Ovary (tissue), 3 donors: ENCODE results near the gene TAF13.

Source experiments
- CTCF ChIP-seq, 3 donors: fragments of 450-650 bp in 2 of 3; fragments of 200-600 bp in 1 of 3; IDR thresholded peaks; one replicate each; pipeline versions ENCODE4 v1.5.1 to v1.8.0; 2016 to 2022; ENCODE audit warnings: antibody characterized with exemption in 3 of 3, mild to moderate bottlenecking in 1 of 3
- POLR2A ChIP-seq: fragments of 450-650 bp; IDR thresholded peaks from one replicate; pipeline ENCODE4 v1.6.1; 2017; ENCODE audit warnings: antibody characterized with exemption, mild to moderate bottlenecking, moderate library complexity
- donor health status: DM: no; HTN: no; CAD: no.

GRCh38 chr1:109109906-109110305 is 34.1 kb upstream of the TAF13 start:
- TF ChIP-seq POLR2A, result no peak
- no peak for TF ChIP-seq CTCF (IDR thresholded peaks at IDR 0.05)
